Measurements from ENCODE around the gene DYSF.

The DYSF gene

GRCh38 chr2:71473346-71474031, 20.1 kb downstream of the DYSF start:
- H3K4me3 ChIP-seq (ENCODE audit: low read length): no peak overlapping the region
- no peak for DNase-seq (ENCODE audit: low read depth)
- no peak for TF ChIP-seq CTCF (conservative IDR thresholded peaks at IDR 0.05; ENCODE audit: low read depth, low read length)

DNA sequence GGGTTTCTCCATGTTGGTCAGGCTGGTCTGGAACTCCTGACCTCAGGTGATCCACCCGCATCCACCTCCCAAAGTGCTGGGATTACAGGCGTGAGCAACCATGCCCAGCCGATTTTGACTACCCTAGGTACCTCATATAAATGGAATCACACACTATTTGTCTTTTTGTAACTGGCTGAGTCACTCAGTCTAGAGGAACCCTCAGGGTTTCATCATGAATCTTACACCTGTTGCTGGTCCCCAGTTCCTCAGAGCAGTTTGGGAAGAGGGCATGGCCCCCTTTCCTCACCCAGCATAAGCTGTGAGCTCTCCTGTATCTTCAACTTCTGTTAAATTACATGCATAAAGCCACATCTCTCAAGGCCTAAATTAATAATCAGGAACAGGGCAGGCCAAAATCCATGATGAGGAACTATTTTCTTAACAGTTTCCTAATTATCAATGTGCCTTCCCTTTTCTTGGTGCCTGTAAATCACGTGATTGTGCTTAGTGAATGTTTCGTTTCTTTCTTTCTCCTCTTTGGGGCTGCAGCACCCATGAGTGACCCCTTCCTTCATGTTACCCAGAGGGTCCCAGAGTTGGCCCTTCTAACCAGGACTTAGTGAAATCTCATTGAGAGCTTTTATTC, 20.9 kb downstream of the DYSF start:
- TF ChIP-seq CTCF (conservative IDR thresholded peaks at IDR 0.05; ENCODE audit: low read depth, low read length): no peak
- no peak for DNase-seq (ENCODE audit: low read depth)
- no peak overlapping the region for H3K4me3 ChIP-seq (ENCODE audit: low read length)

GRCh38 chr2:71474744-71475397, 21.5 kb downstream of the DYSF start:
- H3K4me3 ChIP-seq (ENCODE audit: low read length): no peak overlapping the region
- DNase-seq (ENCODE audit: low read depth): no peak
- TF ChIP-seq CTCF (conservative IDR thresholded peaks at IDR 0.05; ENCODE audit: low read depth, low read length): no peak

- no peak for DNase-seq (ENCODE audit: low read depth)
- TF ChIP-seq CTCF (conservative IDR thresholded peaks at IDR 0.05; ENCODE audit: low read depth, low read length): no peak
- H3K4me3 ChIP-seq (ENCODE audit: low read length): no peak overlapping the region
Measured at GRCh38 chr2:71476495-71476894, 23.1 kb downstream of the DYSF start.

DNA sequence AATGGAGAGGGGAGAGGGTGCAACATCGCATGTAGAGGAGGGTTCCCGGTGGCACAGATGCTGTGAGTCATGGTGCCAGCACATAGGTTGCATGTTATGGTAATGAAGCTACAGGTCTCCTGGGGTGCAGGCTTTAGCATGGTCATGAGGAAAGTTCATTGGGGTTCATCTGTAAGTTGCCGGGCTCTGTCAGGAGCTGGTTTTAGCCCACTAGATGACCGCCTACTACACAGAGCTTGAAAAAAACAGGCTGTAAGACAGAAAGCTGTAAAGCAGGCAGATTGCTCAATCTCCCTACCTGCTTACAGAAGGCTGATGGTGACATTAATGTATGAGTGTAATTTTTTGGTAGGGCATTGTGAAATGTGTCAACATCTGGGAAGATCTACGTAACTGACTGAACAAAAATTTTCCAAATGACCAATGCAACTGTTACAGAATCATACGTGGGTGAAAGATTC, 23.9 kb downstream of the DYSF start:
- no peak for DNase-seq (ENCODE audit: low read depth)
- no peak overlapping the region for H3K4me3 ChIP-seq (ENCODE audit: low read length)
- TF ChIP-seq CTCF (conservative IDR thresholded peaks at IDR 0.05; ENCODE audit: low read depth, low read length): no peak

DNA sequence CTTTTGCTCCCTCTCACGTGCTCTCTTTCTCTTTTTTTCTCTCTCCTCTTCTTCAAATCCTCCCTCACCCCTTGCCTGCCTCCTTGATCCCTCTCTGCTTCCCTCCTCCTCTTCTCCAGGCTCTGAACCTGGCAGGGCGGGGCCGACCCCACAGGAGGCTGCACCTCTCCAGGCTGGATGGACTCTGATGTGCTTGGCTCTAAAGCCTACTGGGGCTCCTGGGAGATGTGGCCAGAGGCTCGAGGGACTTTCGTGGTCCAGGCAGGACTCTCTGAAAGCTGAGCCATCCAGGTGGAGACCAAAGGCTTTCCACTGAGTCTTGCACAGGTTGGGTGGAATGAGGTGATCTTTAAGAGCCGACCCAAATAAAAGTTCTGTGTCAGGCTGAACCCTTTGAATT, 25.4 kb downstream of the DYSF start:
- no peak for DNase-seq (ENCODE audit: low read depth)
- no peak for TF ChIP-seq CTCF (conservative IDR thresholded peaks at IDR 0.05; ENCODE audit: low read depth, low read length)
- no peak overlapping the region for H3K4me3 ChIP-seq (ENCODE audit: low read length)
